ENCODE data around the gene SREBF2. TPM values are rescaled to one million over a fixed set of nuclear protein-coding genes. Genes with fewer than 3 reads are reported as not detected.

SREBF2 gene
- total and polyA plus RNA-seq, 2 of the 8 experiments (the other 6 are each of a cell fraction or from before 2014, with no cell fraction given), result 125 to 144 TPM

GRCh38 chr22:41934284-41935014 lies 101.5 kb downstream of the SREBF2 start:
- POLR2A ChIA-PET (ENCODE audit: partially characterized antibody), result interaction anchor here (1.0 to 3.6 kb wide), 6 partner anchors 9 to 20 kb away, joined by 3 to 15 read pairs (median 4); partner anchors contain the start of genes CENPM and SHISA8
- TF ChIP-seq TBP (IDR thresholded peaks at IDR 0.05; ENCODE audit: low read depth, low read length), result no peak
- TF ChIP-seq ASH2L (IDR thresholded peaks at IDR 0.05; ENCODE audit: low read length), result no peak
- no peak for TF ChIP-seq SRF (IDR thresholded peaks at IDR 0.05; ENCODE audit: low read depth, low read length)
- TF ChIP-seq TAF1 (IDR thresholded peaks at IDR 0.05; ENCODE audit: low read depth, low read length), result no peak
- no peak for TF ChIP-seq SP2 (IDR thresholded peaks at IDR 0.05; ENCODE audit: low read length)
- no peak for TF ChIP-seq CTCF (IDR thresholded peaks at IDR 0.05; ENCODE audit: control extremely low read depth in 1 of 3, insufficient read depth in 1 of 3, low read depth in 1 of 3, low read length in 3 of 3)
- no peak for TF ChIP-seq SIX5 (IDR thresholded peaks at IDR 0.05; ENCODE audit: low read depth, low read length)
- TF ChIP-seq SUZ12 (IDR thresholded peaks at IDR 0.05; ENCODE audit: low read length), result no peak
- TF ChIP-seq JUND (IDR thresholded peaks at IDR 0.05; ENCODE audit: low read length), result no peak
- no peak for TF ChIP-seq CBX5 (IDR thresholded peaks at IDR 0.05; ENCODE audit: low read depth, low read length)
- TF ChIP-seq CEBPB (IDR thresholded peaks at IDR 0.05; ENCODE audit: low read depth, low read length), result no peak

More at GRCh38 chr22:41934284-41935014, 101.5 kb downstream of the SREBF2 start:
- no peaks in the 10 kb centered on the region for H3K79me2 ChIP-seq (ENCODE audit: control insufficient read depth in 1 of 2, insufficient read depth in 2 of 2, low read length in 2 of 2)
- peaks cover 5% of the 10 kb centered on the region for H3K79me1 ChIP-seq (ENCODE audit: low read depth, low read length)
- H3K4me1 ChIP-seq (replicated peaks in 1 of 4; ENCODE audit: control insufficient read depth in 3 of 4, insufficient read depth in 4 of 4, low read length in 3 of 4), result peaks cover 0 to under 1% (median 0%) of the 10 kb centered on the region in 4 experiments; a peak in 3 of 7 replicates
- H3K18ac ChIP-seq (ENCODE audit: extremely low read depth, low read length), result no peak overlapping the region
- H2BK15ac ChIP-seq (ENCODE audit: low read length), result no peak overlapping the region
- no peak overlapping the region for H2BK120ac ChIP-seq (replicated peaks; ENCODE audit: low read depth, low read length)
- no peak overlapping the region for H3K56ac ChIP-seq (replicated peaks; ENCODE audit: insufficient read length, low read depth, low read length)
- FAIRE-seq (no peak), DNase-seq (ENCODE audit: low read depth in 1 of 2, low spot score in 2 of 2) (no peak)
- peaks cover 10 to 20% of the 10 kb centered on the region in 2 experiments for H4K20me1 ChIP-seq (replicated peaks in 1 of 2; ENCODE audit: control insufficient read depth in 1 of 2, insufficient read depth in 2 of 2, low read length in 2 of 2)
- H3K14ac ChIP-seq (ENCODE audit: insufficient read length), result no peak overlapping the region
- no peak overlapping the region for H2AFZ ChIP-seq (ENCODE audit: low read length)
- H4K5ac ChIP-seq (ENCODE audit: insufficient read length, low read depth, low read length), result no peak overlapping the region
- no peak overlapping the region for H3K23ac ChIP-seq (ENCODE audit: insufficient read length)
- no peaks in the 10 kb centered on the region; a peak in 2 of 7 replicates for H3K27me3 ChIP-seq (replicated peaks in 1 of 4; ENCODE audit: control insufficient read depth in 3 of 4, extremely low read depth in 1 of 4, insufficient read depth in 3 of 4, low read length in 3 of 4)
- H3K9ac ChIP-seq (replicated peaks in 1 of 4; ENCODE audit: extremely low read depth in 1 of 4, low read depth in 3 of 4, low read length in 3 of 4), result no peak overlapping the region
- H3K9me3 ChIP-seq (ENCODE audit: insufficient read depth in 2 of 2, low read depth in 1 of 2, low read length in 1 of 2), result no peaks in the 10 kb centered on the region
- H3K27ac ChIP-seq (ENCODE audit: low read depth, low read length), result no peak overlapping the region
- H3K4ac ChIP-seq (replicated peaks; ENCODE audit: insufficient read length, low read depth, low read length), result no peak overlapping the region
- H3K4me3 ChIP-seq (ENCODE audit: extremely low read depth in 1 of 4, insufficient read depth in 2 of 4, low read depth in 3 of 4, low read length in 4 of 4), result no peak overlapping the region
- CTCF ChIA-PET (ENCODE audit: partially characterized antibody), result interaction anchor here (0.5 to 1.6 kb wide), 5 partner anchors 9 to 310 kb away, joined by 3 to 8 read pairs (median 4); partner anchors contain the start of gene CENPM
- no peak overlapping the region for H4K91ac ChIP-seq (replicated peaks; ENCODE audit: insufficient read length, low read length)
- H3K36me3 ChIP-seq (ENCODE audit: control insufficient read depth in 2 of 4, insufficient read depth in 4 of 4, low read length in 3 of 4), result peaks cover 3 to 17% (median 9%) of the 10 kb centered on the region in 4 experiments; a peak in 7 of 8 replicates
- H2BK20ac ChIP-seq (ENCODE audit: low read length), result no peak overlapping the region
- peak overlapping the region; percentile 74 for H4K8ac ChIP-seq (ENCODE audit: extremely low read depth, insufficient read depth, low read length)
- H2BK5ac ChIP-seq (ENCODE audit: low read depth, low read length), result no peak overlapping the region
- H2BK12ac ChIP-seq (ENCODE audit: low read depth, low read length), result no peak overlapping the region
- WGBS, 2 experiments (ENCODE audit: extremely low coverage in 1 of 2, insufficient coverage in 1 of 2, insufficient read length in 1 of 2, insufficient replicate concordance in 2 of 2, low coverage in 1 of 2, low lambda C conversion rate in 2 of 2, missing lambda C conversion rate in 1 of 2), result 94% methylated on average over 17 of the region's 17 CpGs; no CpG with 5 or more reads in 1 of the 2 experiments
- no peak overlapping the region for H3K4me2 ChIP-seq (ENCODE audit: insufficient read depth in 1 of 2, low read depth in 2 of 2, low read length in 2 of 2)
- H2AK5ac ChIP-seq (ENCODE audit: low read depth, low read length), result no peak overlapping the region
- H3K23me2 ChIP-seq (ENCODE audit: low read depth, low read length), result no peaks in the 10 kb centered on the region

Measured in H1 (cell line).